Chondrocyte (in vitro differentiated cells): ENCODE measurements around the gene WBP2. TPM values are rescaled to one million over a fixed set of nuclear protein-coding genes. Genes with fewer than 3 reads are reported as not detected.
"Not testable (repeated sequence)": the region's sequence is repeated elsewhere in the genome, so short reads cannot be mapped to it uniquely, and the experiment has no call there.

ENCODE experiments used
- DNase-seq: peaks from one replicate; pipeline ENCODE4 v3.0.0; 2021; ENCODE audit warnings: mixed read lengths, low spot score
- H3K27ac Mint-ChIP-seq: one replicate; pipeline ENCODE4 v1.8.0; 2021; ENCODE audit warnings: mild to moderate bottlenecking, moderate library complexity, mixed read lengths; ENCODE audit not compliant: unreplicated experiment
- H3K27me3 Mint-ChIP-seq: 2 replicates; pipeline ENCODE4 v1.8.0; 2021; ENCODE audit warnings: low read depth, mixed read lengths
- H3K36me3 Mint-ChIP-seq: 2 replicates; pipeline ENCODE4 v1.8.0; 2021; ENCODE audit warnings: low read depth, mixed read lengths
- H3K4me1 Mint-ChIP-seq: 2 replicates; pipeline ENCODE4 v1.8.0; 2021; ENCODE audit warnings: low read depth, mild to moderate bottlenecking, mixed read lengths
- H3K4me3 Mint-ChIP-seq: one replicate; pipeline ENCODE4 v1.8.0; 2021; ENCODE audit warnings: mild to moderate bottlenecking, moderate library complexity, mixed read lengths; ENCODE audit not compliant: unreplicated experiment
- H3K9me3 Mint-ChIP-seq: 2 replicates; pipeline ENCODE4 v1.8.0; 2021; ENCODE audit warnings: low read depth, mixed read lengths
- CTCF ChIP-seq: fragments of 200-600 bp; sonication (generic); IDR thresholded peaks from 2 replicates; pipeline ENCODE4 v1.5.0; 2021; ENCODE audit warnings: antibody characterized with exemption, mild to moderate bottlenecking, moderate library complexity
- total RNA-seq: library from RNA; stranded (reverse); gene quantifications from 3 replicates; pipeline ENCODE4 v1.2.1, GENCODE V29; 2021

WBP2 gene
- total RNA-seq, 1 donor from 2014 or later = 62.5 TPM

DNA sequence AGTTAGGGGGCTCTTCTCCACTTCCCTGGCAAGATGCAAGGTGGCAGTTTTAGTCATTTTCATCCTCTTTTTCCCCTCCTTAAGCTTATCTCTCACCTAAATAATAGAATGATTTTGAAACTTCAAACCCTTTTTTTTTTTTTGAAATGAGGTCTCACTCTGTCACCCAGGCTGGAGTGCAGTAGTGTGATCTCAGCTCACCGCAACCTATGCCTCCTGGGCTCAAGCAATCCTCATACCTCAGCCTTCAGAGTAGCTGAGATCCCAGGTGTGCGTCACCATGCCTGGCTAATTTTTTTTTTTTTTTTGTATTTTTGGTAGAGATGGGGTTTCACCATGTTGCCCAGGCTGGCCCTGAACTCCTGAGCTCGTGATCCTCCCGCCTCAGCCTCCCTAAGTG lies 9.8 kb upstream of the WBP2 start:
- Mint-ChIP-seq H3K4me1 (peaks cover 29% of the 10 kb centered on the region), H3K27ac (peak overlapping the region; percentile 78)
- H3K4me3 Mint-ChIP-seq, DNase-seq, H3K9me3 Mint-ChIP-seq, H3K27me3 Mint-ChIP-seq, H3K36me3 Mint-ChIP-seq: not testable (repeated sequence)

DNA sequence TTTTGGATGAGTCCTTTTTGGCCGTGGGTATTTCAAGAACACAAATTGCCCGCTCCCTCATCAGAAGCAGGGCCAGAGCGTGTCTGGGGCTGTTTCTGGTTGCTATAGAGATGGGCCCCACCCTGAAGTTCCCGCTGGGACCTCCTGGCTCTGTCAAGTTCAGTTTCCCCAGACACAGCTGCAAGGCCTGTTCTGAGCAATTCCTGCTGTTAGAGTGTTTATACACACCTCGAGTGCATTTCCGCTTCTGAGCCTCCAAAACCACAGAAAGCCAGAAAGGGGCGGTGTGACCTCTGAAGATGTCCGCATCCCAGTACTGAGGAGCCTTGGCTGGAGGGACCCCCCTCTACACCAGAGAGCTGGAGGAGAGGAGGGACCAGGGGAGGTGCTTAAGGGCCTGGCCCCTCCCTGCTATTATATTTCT lies 9.3 kb upstream of the WBP2 start:
- no peak for TF ChIP-seq CTCF
- no peaks in the 10 kb centered on the region for H3K9me3 Mint-ChIP-seq

DNA sequence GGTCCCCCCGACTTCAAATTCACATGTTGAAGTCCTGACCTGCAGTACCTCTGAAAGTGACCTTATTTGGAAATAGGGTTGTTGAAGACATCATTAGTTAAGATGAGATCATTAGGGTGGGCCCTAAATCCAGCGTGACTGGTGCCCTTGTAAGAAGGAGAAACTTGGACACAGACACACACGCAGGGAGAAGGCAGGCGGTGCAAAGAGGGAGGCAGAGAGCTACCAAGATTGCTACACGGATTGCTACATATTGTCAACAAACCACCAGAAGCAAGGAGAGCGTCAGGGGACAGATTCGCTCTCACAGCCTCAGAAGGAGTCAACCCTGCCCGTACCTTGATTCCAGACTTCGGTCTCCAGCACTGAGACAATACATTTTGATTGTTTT lies 6.8 kb upstream of the WBP2 start:
- Mint-ChIP-seq H3K4me3 (no peak overlapping the region), H3K9me3 (no peaks in the 10 kb centered on the region), H3K27me3 (no peaks in the 10 kb centered on the region), H3K4me1 (peaks cover 23% of the 10 kb centered on the region), H3K36me3 (no peaks in the 10 kb centered on the region), H3K27ac (no peak overlapping the region)
- TF ChIP-seq CTCF = no peak
- no peak for DNase-seq

More for the DNA sequence above, 9.3 kb upstream of the WBP2 start:
- Mint-ChIP-seq H3K27ac (peak overlapping the region; percentile 78), H3K4me1 (peaks cover 25% of the 10 kb centered on the region), H3K4me3 (peak overlapping the region; percentile 6), H3K27me3 (no peaks in the 10 kb centered on the region), H3K36me3 (no peaks in the 10 kb centered on the region)
- no peak for DNase-seq

DNA sequence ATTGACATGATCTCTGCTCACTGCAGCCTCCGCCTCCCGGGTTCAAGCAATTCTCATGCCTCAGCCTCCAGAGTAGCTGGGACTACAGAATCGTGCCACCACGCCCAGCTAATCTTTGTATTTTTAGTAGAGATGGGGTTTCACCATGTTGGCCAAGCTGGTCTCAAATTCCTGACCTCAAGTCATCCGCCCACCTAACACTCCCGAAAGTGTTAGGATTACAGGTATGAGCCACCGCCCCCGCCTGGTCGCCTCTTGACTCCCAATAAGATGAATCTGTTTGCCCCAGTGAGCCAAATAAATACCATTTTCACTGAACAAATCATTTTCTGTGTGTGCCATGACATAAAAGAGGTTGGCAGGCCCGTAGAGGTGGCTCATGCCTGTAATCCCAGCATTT lies 4.2 kb upstream of the WBP2 start:
- H3K36me3 Mint-ChIP-seq = not testable (repeated sequence)
- peaks cover 20% of the 10 kb centered on the region for H3K4me1 Mint-ChIP-seq

GRCh38 chr17:75856062-75856756 lies 1.1 kb upstream of the WBP2 start:
- Mint-ChIP-seq H3K4me3 (no peak overlapping the region), H3K27me3 (no peaks in the 10 kb centered on the region), H3K4me1 (peaks cover 31% of the 10 kb centered on the region), H3K36me3 (peaks cover 3% of the 10 kb centered on the region), H3K27ac (peak overlapping the region; percentile 77), H3K9me3 (no peaks in the 10 kb centered on the region)
- TF ChIP-seq CTCF = no peak
- no peak for DNase-seq

More for the DNA sequence above, 4.2 kb upstream of the WBP2 start:
- not testable (repeated sequence) for H3K9me3 Mint-ChIP-seq, H3K27ac Mint-ChIP-seq, DNase-seq, H3K27me3 Mint-ChIP-seq, H3K4me3 Mint-ChIP-seq

GRCh38 chr17:75854881-75855309 lies 240 bp downstream of the WBP2 start:
- peaks cover 6% of the 10 kb centered on the region for H3K36me3 Mint-ChIP-seq
- no peak for TF ChIP-seq CTCF

More at GRCh38 chr17:75854881-75855309, 240 bp downstream of the WBP2 start:
- no peak overlapping the region for H3K4me3 Mint-ChIP-seq
- H3K27me3 Mint-ChIP-seq = no peaks in the 10 kb centered on the region
- no peaks in the 10 kb centered on the region for H3K9me3 Mint-ChIP-seq
- DNase-seq = no peak
- no peak overlapping the region for H3K27ac Mint-ChIP-seq
- H3K4me1 Mint-ChIP-seq = peaks cover 31% of the 10 kb centered on the region
